ENCODE data around the gene RCAN2. TPM values are rescaled to one million over a fixed set of nuclear protein-coding genes. Genes with fewer than 3 reads are reported as not detected.

Gene RCAN2
- total and polyA plus RNA-seq, 10 donors, result 2.4 to 15.7 (median 7.2) TPM

- H3K4me3 ChIP-seq, result no peak overlapping the region
- H3K27ac ChIP-seq, result no peak overlapping the region
- H3K36me3 ChIP-seq, result no peaks in the 10 kb centered on the region
- WGBS, 5 donors, result 85 to 96% (median 90%) methylated on average over 5 of the region's 5 CpGs
- H3K9me3 ChIP-seq, result peaks cover 0 to 6% (median 0%) of the 10 kb centered on the region in 8 donors
- TF ChIP-seq POLR2AphosphoS5 (IDR thresholded peaks at IDR 0.05), result no peak
- no peak for TF ChIP-seq CTCF (IDR thresholded peaks at IDR 0.05 in 8 of 11, conservative IDR thresholded peaks at IDR 0.05 in 3 of 11)
- no peak for TF ChIP-seq POLR2A (IDR thresholded peaks at IDR 0.05)
- DNase-seq, result no peak
- peaks cover 0 to 2% (median 0%) of the 10 kb centered on the region in 7 donors for H3K27me3 ChIP-seq (replicated peaks in 1 of 7)
- intact Hi-C loops (cut with DNase I; ENCODE audit: low total_unique reads), result no loop called here
- H3K4me1 ChIP-seq, result no peaks in the 10 kb centered on the region
These were observed 291.9 kb downstream of the RCAN2 start for GRCh38 chr6:46199387-46199786.

- no peak for DNase-seq
These were observed 299.3 kb downstream of the RCAN2 start for GRCh38 chr6:46191961-46192360.

GRCh38 chr6:46190889-46191288 is 300.4 kb downstream of the RCAN2 start:
- no peak overlapping the region for H3K27ac ChIP-seq
- WGBS, 5 donors, result 85 to 95% (median 88%) methylated on average over 4 of the region's 4 CpGs

More at GRCh38 chr6:46191961-46192360, 299.3 kb downstream of the RCAN2 start:
- no peak overlapping the region for H3K27ac ChIP-seq
- H3K4me3 ChIP-seq, result no peak overlapping the region
- no peaks in the 10 kb centered on the region for H3K9me3 ChIP-seq
- peaks cover 0 to 5% (median 0%) of the 10 kb centered on the region in 7 donors for H3K27me3 ChIP-seq (replicated peaks in 1 of 7)
- no peaks in the 10 kb centered on the region for H3K4me1 ChIP-seq
- TF ChIP-seq POLR2AphosphoS5 (IDR thresholded peaks at IDR 0.05), result no peak
- no peak for TF ChIP-seq POLR2A (IDR thresholded peaks at IDR 0.05)
- TF ChIP-seq CTCF (IDR thresholded peaks at IDR 0.05 in 8 of 11, conservative IDR thresholded peaks at IDR 0.05 in 3 of 11), result no peak
- 81 to 100% (median 94%) methylated on average over 1 of the region's 1 CpG for WGBS, 5 donors
- intact Hi-C loops (cut with DNase I; ENCODE audit: low total_unique reads), result no loop called here
- H3K36me3 ChIP-seq, result no peaks in the 10 kb centered on the region

GRCh38 chr6:46189726-46190125 is 301.5 kb downstream of the RCAN2 start:
- Histone ChIP-seq H3K27me3 (replicated peaks in 1 of 7) (peaks cover 0 to 5% (median 0%) of the 10 kb centered on the region in 7 donors), H3K4me1 (no peaks in the 10 kb centered on the region), H3K4me3 (no peak overlapping the region), H3K27ac (no peak overlapping the region), H3K36me3 (no peaks in the 10 kb centered on the region), H3K9me3 (no peaks in the 10 kb centered on the region)
- no peak for TF ChIP-seq POLR2A (IDR thresholded peaks at IDR 0.05)
- no peak for TF ChIP-seq POLR2AphosphoS5 (IDR thresholded peaks at IDR 0.05)
- no peak for TF ChIP-seq CTCF (IDR thresholded peaks at IDR 0.05 in 8 of 11, conservative IDR thresholded peaks at IDR 0.05 in 3 of 11)
- 85 to 94% (median 92%) methylated on average over 4 of the region's 4 CpGs for WGBS, 5 donors
- DNase-seq, result no peak
- intact Hi-C loops (cut with DNase I; ENCODE audit: low total_unique reads), result no loop called here

More at GRCh38 chr6:46190889-46191288, 300.4 kb downstream of the RCAN2 start:
- intact Hi-C loops (cut with DNase I; ENCODE audit: low total_unique reads), result no loop called here
- no peaks in the 10 kb centered on the region for H3K4me1 ChIP-seq
- TF ChIP-seq CTCF (IDR thresholded peaks at IDR 0.05 in 8 of 11, conservative IDR thresholded peaks at IDR 0.05 in 3 of 11) (no peak), POLR2A (IDR thresholded peaks at IDR 0.05) (no peak), POLR2AphosphoS5 (IDR thresholded peaks at IDR 0.05) (no peak)
- no peaks in the 10 kb centered on the region for H3K36me3 ChIP-seq
- peaks cover 0 to 5% (median 0%) of the 10 kb centered on the region in 7 donors for H3K27me3 ChIP-seq (replicated peaks in 1 of 7)
- no peak overlapping the region for H3K4me3 ChIP-seq
- H3K9me3 ChIP-seq, result no peaks in the 10 kb centered on the region
- no peak for DNase-seq
